AG08395 (cell line): ENCODE measurements around the gene PLIN4.
"Not testable (repeated sequence)": the region's sequence is repeated elsewhere in the genome, so short reads cannot be mapped to it uniquely, and the experiment has no call there.

ENCODE experiments used
- DNase-seq: peaks from one replicate; pipeline ENCODE4 v3.0.0; 2012; ENCODE audit warnings: mixed read lengths, low spot score

The PLIN4 gene

DNA sequence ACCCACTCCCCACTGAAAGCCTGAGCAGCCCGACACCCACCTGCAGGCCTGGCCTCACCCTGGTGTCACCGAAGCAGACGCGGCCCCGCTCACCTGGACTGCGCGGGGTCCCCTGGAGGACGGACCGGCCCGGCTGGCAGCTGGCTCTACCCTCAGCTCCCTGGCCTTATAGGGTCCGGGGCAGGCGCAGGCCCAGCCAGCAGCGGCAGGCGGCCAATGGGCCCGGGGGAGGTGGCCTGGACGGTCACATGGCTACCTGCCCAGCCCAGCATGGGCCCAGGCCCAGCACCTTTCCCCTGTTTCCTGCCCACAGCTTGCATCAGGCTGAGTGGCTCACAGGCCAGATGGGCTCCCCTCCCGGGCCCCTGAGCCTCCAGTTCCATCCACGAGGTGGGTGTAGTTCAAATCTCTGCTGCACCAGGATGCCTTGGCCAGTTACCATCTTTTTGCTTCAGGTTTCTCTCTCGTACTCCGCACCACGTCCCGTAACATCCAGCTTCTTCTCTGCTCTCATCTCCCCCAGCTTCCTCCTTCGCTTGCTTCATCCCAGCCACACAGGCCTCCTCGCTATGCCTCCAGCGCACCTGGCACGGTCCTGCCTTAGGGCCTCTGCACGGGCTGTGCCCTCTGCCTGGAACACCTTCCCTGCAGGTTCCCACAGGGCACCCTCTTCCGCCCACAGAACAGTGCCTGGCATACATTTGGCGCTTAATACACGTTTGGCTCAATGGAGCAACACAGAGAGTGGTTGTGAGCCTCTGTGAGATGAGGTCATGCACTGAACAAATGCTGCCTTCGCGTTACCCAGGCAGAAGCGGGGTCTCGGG, at the start of gene PLIN4:
TSS of gene PLIN4 (minus strand) at position 142 of the 827 bp plus-strand sequence. CDS start 214 bp downstream, outside the sequence.
- peak; percentile 29 for DNase-seq

- peak; percentile 62 for DNase-seq
These were observed 49.3 kb upstream of the PLIN4 start for GRCh38 chr19:4567584-4568071.

DNA sequence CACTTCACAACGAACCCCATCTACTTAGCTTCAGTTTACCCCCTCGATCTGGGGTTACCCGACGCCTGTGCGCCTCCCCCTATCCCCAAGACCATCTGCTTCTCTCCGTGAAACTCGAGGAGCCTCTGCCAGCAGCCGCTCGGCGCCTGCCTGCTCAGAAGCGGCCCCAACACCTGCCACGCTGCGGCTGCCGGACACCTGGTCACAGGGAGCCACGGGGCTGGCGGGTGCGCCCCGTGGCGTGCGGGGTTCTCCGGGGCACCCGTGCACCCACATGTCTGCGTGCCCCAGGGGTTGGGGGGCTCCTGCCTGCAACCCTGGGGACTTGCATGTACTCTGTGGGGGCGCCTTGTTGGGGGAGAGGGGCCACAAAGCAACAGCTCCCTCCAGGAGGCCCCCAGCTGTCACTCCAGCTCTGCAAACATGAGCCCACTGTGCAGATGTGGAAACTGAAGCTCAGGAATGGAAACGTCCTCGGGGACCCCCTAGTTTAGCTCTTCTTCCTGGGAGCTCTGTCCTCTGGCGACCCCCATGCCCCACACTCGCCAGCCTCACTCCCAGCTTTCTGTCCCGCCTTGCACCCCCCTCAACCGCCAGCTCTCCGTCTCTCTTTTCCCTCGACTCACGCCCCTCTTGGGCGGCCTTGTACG, 48.2 kb upstream of the PLIN4 start:
- no peak for DNase-seq

GRCh38 chr19:4563562-4563961, 45.3 kb upstream of the PLIN4 start:
- DNase-seq, result not testable (repeated sequence)

- DNase-seq, result not testable (repeated sequence)
These were observed 43.8 kb upstream of the PLIN4 start for GRCh38 chr19:4562085-4562484.

DNA sequence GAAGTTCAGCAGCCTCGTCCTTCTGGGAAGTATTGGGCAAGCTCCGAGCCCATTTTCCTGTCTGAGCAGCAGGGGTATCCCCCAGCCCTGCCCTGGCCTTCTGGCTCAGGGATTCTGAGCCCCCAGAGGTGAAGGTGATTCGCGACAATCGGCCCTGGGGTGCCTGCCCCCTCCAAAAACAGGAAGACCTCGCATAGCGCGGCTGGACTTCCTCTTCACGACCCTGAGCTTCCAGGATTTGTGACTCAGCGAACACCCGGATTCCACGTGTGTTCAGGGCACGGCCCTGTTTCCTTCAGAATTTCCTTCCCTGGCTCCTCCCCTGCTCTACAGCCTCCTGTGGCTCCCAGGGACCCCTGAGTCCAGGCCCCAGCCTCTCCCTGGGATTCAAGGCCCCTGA, 41.3 kb upstream of the PLIN4 start, which contains the start of gene SEMA6B:
TSS of gene SEMA6B (minus strand) at position 116 of the 400 bp plus-strand sequence. CDS start 1,227 bp downstream, outside the sequence.
- DNase-seq, result no peak

DNA sequence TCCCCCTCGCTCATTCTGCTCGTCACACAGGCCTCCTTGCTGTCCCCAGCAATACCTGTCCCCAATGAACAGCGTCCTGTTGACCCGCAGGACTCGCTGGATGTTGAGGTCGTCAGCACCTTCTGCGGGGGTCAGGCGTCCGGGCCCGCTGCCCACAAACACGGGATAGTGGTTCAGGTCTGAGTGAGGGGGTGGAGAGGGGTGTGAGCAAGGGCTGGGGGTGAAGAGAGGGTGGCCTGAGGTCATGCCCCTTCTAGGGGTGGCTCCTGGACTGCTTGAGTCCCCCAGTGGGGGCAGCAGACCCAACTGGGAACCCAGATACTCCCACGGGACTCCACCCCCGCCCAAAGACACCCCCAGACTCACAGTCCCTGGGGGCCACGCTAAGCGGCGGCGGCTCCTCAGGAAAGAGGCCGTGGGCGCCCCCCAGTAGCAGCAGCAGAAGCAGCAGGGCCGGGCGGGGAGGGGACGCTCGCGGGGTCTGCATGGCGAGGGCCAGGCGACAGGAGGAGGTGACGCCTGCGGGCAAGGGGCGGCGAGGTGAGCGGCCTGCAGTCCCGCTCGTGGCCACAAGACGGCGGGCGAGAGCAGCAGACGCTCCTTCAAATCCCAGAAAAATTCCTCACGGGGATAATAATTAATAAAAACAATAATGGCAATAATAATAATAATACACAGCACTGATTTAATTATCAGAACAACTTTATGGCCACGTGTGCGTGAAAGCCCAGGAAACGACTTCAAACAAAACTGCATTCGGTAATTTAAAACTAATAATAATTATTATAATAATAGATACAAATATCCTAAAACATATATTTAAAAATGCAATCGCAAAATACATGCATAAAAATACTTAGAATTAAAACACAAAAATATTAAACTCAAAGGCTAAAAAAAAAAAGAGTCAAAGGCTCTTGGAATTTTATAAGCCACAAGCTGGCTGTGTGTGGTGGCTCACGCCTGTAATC, 40.0 kb upstream of the PLIN4 start:
- DNase-seq, result peak; percentile 55

DNA sequence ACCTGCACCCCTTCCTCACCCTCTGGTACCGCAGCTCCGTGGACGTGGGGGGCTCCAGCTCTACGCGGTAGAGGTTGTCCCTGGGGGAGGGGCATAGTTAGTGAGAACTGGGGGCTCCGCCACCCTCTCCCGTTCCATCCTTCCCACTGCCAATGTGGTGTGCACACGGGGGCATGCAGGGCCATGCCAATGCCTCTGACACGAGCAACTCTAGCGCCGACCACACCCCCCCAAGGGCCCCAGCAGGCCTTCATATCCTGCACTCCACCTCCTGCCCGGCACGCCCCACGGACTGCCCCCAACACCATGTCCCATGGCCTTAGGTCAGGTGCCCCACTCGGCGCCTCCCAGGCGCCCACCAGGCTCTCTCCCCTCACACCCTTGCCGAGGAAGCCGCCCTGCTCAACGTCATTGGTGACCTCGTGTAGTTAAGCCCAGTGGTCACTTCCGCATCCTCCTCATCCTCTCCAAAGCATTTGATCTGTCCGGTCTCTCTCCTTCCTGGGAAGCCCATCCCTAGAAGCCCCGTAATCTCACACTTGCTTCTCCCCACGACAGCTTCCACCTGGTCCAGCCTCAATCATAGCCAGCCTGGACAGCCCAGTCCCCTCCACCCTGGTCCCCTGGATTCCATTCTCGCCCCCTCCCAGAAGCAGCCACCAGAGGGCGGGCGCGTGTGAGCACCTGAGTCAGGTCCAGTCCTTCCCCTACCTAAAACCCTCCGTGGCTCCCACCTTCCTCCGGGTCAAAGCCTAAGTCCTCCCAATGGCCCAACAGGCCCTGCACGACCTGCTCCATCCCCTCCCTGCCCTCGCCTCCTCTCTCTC, 39.1 kb upstream of the PLIN4 start:
- DNase-seq, result no peak

DNA sequence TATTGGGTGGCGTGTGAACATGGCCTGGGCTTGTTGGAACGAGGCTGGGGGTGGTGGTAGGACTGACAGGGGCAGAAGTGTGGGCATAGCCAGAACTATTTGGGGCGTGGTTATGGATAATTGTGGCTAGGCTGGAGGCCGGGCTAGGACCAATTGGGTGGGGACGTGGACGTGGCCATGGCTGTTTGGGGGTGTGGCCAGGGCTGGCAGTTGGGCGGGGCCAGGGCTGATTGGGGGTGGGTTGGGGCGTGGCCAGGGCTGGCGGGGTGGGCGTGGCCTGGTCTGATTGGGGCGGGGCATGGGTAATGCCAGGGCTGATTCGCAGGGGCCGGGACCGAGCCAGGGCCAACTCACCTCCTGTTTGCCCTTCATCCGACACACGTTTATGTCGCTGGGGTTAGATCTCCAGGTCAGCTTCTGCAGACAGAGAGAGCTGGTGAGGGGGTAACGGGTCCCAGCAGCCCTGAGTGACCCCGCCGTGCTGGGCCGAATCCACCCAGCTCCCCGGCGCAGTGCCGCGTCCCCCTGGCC, 38.4 kb upstream of the PLIN4 start:
- DNase-seq, result peak; percentile 58

- DNase-seq, result no peak
These were observed 37.6 kb upstream of the PLIN4 start for GRCh38 chr19:4555657-4556561.

GRCh38 chr19:4554717-4555116, 36.4 kb upstream of the PLIN4 start:
- DNase-seq, result no peak

DNA sequence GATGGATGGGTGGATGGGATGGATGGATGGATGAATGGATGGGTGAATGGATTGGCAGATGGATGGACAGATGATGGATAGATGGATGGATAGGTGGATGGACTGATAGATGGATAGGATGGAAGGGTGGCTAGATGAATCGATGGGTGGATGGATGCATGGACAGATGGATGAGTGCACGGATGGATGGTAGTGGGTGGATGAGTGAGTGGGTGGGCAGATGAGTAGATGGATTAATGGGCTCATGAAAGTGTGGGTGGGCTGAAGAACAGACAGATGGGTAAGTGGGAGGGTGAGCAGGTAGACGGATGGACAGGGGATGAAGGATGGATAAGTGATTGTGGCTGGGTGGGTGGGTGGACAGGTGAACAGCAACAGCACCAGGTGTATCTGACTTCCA, 35.5 kb upstream of the PLIN4 start:
- no peak for DNase-seq

DNA sequence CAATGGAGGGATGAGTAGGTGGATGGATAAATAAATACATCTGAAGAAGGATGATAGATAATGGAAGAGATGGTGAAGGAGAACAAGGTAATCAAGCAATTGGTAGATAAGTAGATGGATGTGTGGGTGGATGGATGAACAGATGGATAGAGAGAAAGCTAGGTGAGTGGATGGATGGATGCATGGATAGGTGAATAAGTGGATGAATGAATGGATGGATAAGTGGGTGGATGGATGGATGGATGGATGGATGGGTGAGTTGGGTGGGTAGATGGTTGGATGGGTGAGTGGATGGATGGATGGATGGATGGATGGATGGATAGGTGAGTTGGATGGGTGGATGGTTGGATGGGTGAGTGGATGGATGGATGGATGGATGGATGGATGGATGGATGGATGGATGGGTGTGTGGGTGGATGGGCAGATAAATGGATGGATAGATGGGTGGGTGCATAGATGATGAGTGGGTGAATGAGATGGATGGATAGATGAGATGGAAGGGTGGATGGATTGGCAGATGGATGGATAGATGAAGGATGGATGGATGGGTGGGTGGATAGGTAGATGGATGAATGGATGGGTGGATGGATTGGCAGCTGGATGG, 34.9 kb upstream of the PLIN4 start:
- no peak for DNase-seq

GRCh38 chr19:4552525-4552819, 34.2 kb upstream of the PLIN4 start:
- no peak for DNase-seq

- DNase-seq, result no peak
These were observed 32.3 kb upstream of the PLIN4 start for GRCh38 chr19:4550479-4551050.

GRCh38 chr19:4550018-4550417, 31.7 kb upstream of the PLIN4 start:
- no peak for DNase-seq

- DNase-seq, result no peak
These were observed 29.9 kb upstream of the PLIN4 start for GRCh38 chr19:4548238-4548584.

- no peak for DNase-seq
These were observed 29.3 kb upstream of the PLIN4 start for GRCh38 chr19:4547303-4548237.
